ENCODE results near the gene ATOX1.
"Not testable (repeated sequence)": the region's sequence is repeated elsewhere in the genome, so short reads cannot be mapped to it uniquely, and the experiment has no call there.

Gene ATOX1

DNA sequence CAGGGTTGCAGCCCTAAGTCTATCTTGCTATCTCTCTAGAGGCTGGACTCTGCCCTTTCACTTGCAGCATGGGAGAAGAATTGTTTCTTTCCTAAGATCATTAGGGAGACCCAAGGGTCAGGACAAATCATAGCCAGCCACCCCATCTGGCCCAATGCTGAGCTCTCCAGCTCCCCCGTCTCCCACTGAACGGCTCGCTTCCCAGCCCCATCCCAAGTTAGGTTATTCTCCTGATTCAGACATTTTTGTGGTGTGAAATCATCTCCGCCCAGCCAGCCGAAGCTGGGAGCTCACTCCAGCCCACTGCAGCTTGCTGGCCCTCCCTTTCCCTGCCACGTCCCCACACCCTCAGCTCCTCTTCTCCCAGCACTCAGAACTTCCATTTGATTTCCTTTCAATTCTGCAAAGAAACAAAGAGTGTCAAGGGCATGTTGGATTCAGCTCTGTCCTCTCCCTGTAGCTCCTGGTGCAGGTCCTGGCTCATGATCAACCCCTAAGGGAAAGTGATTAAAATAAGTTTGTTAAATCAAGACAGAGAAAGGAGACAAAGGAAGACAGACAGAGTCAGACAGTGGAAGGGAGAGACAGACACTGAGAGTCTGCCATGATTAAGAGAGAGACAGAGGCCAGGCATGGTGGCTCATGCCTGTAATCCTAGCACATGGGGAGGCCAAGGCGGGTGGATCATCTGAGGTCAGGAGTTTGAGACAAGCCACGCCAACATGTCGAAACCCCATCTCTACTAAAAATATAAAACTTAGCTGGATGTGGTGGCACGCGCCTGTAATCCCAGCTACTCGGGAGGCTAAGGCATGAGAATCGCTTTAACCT, 59.1 kb downstream of the ATOX1 start:
- in situ Hi-C loops (cut with MboI; ENCODE audit: low sequenced_read_pairs): no loop called here

- in situ Hi-C loops (cut with MboI; ENCODE audit: low sequenced_read_pairs): not testable (repeated sequence)
Measured at GRCh38 chr5:151698081-151698480, 60.4 kb downstream of the ATOX1 start.

GRCh38 chr5:151697452-151697851, 61.0 kb downstream of the ATOX1 start:
- in situ Hi-C loops (cut with MboI; ENCODE audit: low sequenced_read_pairs): no loop called here

DNA sequence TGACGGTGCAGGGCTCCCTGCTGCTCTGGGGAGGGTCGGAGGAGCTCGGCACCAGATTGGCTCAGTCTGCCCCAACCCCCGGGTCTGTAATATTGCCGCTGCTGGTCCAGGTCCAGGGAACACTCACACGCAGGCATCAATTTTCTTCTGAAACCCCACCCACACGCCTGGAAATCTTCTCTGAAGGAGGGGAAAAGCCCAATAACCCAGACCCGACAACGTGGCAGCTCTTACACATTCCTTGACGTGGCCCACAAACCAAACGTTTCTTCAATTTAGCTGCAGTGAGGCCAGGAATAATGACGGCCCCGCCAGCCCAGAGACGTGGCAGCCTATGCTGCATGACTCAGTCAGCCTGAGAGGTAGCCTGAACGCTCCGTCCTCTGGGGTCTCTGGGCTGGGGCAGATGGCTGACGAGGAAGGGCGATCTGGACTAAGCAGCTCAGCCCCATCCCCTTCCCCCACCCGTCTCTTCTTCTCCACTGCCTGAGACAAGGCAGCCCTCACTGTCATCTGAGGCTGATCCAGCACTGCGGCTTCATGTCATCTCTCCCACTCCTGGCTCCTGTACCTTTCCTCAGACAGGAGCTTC, 61.9 kb downstream of the ATOX1 start:
- in situ Hi-C loops (cut with MboI; ENCODE audit: low sequenced_read_pairs): no loop called here

GRCh38 chr5:151695464-151695863, 63.0 kb downstream of the ATOX1 start:
- in situ Hi-C loops (cut with MboI; ENCODE audit: low sequenced_read_pairs): no loop called here

DNA sequence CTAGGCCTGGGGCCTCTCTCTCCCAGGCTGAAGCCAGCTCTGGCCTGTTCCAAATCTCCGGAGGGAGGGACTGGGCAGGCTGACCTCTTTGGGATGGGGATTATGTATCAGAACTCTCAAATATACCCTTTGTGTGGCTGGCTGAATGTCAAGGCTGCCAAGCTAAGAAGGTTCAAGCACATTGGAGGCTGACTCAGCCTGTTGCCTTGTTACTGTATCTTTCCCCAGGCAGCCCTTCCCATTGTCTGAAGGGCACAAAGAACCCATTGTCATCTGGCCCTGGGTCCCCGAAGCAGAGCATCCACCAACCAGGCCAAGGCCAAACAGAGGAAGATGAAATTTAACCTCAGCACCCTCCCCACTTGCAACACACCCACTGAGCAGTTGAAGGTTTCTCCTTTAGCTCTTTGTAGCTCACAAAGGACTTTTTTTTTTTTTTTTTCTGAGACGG, 64.4 kb downstream of the ATOX1 start:
- in situ Hi-C loops (cut with MboI; ENCODE audit: low sequenced_read_pairs): no loop called here

All from HL-60/S4 treated with phorbol 12-myristate 13-acetate at 8.2 ng/mL for 4 days and 3 days (cell line).